B cell (primary cell): ENCODE measurements around the gene RGS10.

Experiments
- EZH2 ChIP-seq: IDR thresholded peaks from 2 replicates; pipeline ENCODE4 v1.6.1; 2012; ENCODE audit warnings: borderline replicate concordance, low read depth, mild to moderate bottlenecking, moderate library complexity, low read length; ENCODE audit not compliant: insufficient read depth, poor library complexity, severe bottlenecking
- TF ChIP-seq, protein P1 (sequence below): fragments of 200-600 bp; IDR thresholded peaks from one replicate; pipeline ENCODE4 v1.8.0; 2022; ENCODE audit warnings: antibody characterized with exemption, mild to moderate bottlenecking

DNA sequence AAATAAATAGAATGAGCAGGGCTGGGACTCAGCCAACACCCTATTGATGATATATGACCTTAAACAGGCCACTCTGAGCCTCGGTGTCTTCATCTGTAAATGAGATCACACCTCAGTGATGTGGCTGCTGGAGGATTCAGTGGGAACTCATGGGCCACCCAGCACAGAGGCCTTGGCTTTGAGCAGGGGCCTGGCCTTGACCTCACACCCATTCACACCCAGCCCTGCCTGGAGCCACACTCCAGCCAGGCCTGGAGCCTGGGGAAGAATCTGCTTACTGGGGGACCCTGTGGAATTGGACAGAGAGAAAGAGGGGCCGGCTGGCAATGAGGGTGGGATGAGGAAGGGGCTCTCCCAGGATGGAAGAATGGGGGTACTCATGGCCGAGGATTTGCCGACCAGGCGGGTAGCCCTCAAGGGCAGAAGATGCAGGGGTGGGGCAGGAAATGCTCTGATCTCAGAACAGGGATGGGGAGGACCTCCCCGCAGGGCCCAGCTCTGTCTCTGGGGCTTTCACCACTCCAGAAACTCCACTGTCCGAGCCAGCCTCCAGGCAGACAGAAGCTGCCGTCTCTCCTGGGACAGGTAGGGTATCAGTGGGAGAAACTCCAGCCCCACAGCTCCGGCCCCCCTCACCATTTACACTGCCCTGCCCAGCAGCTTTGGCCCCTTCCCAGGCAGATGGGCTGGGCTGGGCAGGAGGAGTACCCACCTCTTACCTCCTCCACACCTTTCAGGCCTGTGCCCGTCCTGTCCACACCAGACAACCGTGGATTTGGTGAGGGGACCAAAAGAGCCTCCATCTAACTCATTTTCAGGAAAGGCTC, 81.9 kb downstream of the RGS10 start:
- TF ChIP-seq, protein P1, sequence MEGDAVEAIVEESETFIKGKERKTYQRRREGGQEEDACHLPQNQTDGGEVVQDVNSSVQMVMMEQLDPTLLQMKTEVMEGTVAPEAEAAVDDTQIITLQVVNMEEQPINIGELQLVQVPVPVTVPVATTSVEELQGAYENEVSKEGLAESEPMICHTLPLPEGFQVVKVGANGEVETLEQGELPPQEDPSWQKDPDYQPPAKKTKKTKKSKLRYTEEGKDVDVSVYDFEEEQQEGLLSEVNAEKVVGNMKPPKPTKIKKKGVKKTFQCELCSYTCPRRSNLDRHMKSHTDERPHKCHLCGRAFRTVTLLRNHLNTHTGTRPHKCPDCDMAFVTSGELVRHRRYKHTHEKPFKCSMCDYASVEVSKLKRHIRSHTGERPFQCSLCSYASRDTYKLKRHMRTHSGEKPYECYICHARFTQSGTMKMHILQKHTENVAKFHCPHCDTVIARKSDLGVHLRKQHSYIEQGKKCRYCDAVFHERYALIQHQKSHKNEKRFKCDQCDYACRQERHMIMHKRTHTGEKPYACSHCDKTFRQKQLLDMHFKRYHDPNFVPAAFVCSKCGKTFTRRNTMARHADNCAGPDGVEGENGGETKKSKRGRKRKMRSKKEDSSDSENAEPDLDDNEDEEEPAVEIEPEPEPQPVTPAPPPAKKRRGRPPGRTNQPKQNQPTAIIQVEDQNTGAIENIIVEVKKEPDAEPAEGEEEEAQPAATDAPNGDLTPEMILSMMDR = no peak
- TF ChIP-seq EZH2 = no peak
